Loucy (cell line): ENCODE results near the gene LRRC56.

ENCODE experiments used
- H2AFZ ChIP-seq: fragments of 200-600 bp; sonication (generic); 2 replicates; pipeline ENCODE4 v1.6.0; 2016; ENCODE audit warnings: antibody characterized with exemption, mild to moderate bottlenecking, low read length, moderate library complexity
- H3F3A ChIP-seq: fragments of 200-600 bp; 2 replicates; pipeline ENCODE4 v1.6.0; 2016; ENCODE audit warnings: antibody characterized with exemption, low read depth, mild to moderate bottlenecking
- H3K27me3 ChIP-seq: fragments of 200-600 bp; sonication (generic); 2 replicates; pipeline ENCODE4 v1.6.1; 2014; ENCODE audit warnings: low read length, mild to moderate bottlenecking; ENCODE audit not compliant: insufficient read depth, poor library complexity, severe bottlenecking
- H3K36me3 ChIP-seq: fragments of 200-600 bp; sonication (generic); 2 replicates; pipeline ENCODE4 v1.6.1; 2016; ENCODE audit warnings: low read length; ENCODE audit not compliant: insufficient read depth
- H3K4me1 ChIP-seq: fragments of 200-600 bp; sonication (generic); 2 replicates; pipeline ENCODE4 v1.5.1; 2014; ENCODE audit warnings: low read length, mild to moderate bottlenecking; ENCODE audit not compliant: insufficient read depth, poor library complexity, severe bottlenecking
- H3K4me2 ChIP-seq: fragments of 200-600 bp; sonication (generic); 2 replicates; pipeline ENCODE4 v1.6.0; 2014; ENCODE audit warnings: antibody characterized with exemption, low read length, low read depth, mild to moderate bottlenecking; ENCODE audit not compliant: poor library complexity, severe bottlenecking
- H3K4me3 ChIP-seq: fragments of 200-600 bp; sonication (generic); 2 replicates; pipeline ENCODE4 v1.5.1; 2014; ENCODE audit warnings: low read length, mild to moderate bottlenecking, mixed read lengths; ENCODE audit not compliant: poor library complexity, severe bottlenecking
- H3K79me2 ChIP-seq: fragments of 200-600 bp; sonication (generic); 2 replicates; pipeline ENCODE4 v1.6.1; 2014; ENCODE audit warnings: low read length; ENCODE audit not compliant: insufficient read depth
- H3K9ac ChIP-seq: fragments of 200-600 bp; sonication (generic); 2 replicates; pipeline ENCODE4 v1.6.0; 2014; ENCODE audit warnings: mild to moderate bottlenecking, low read depth, low read length, moderate library complexity; ENCODE audit not compliant: poor library complexity, severe bottlenecking
- H3K9me2 ChIP-seq: fragments of 200-600 bp; sonication (generic); replicated peaks from 2 replicates; pipeline ENCODE4 v1.6.1; 2016; ENCODE audit warnings: low read depth, low read length, mixed read lengths
- H3K9me3 ChIP-seq: fragments of 200-600 bp; sonication (generic); 2 replicates; pipeline ENCODE4 v1.6.1; 2014; ENCODE audit warnings: mild to moderate bottlenecking, antibody characterized with exemption, low read length, low read depth; ENCODE audit not compliant: insufficient read depth
- H4K20me1 ChIP-seq: fragments of 200-600 bp; sonication (generic); 2 replicates; pipeline ENCODE4 v1.6.0; 2014; ENCODE audit warnings: antibody characterized with exemption, low read length, mild to moderate bottlenecking; ENCODE audit not compliant: insufficient read depth, poor library complexity, severe bottlenecking
- CTCF ChIP-seq: fragments of 200-600 bp; sonication (generic); conservative IDR thresholded peaks from 2 replicates; pipeline ENCODE4 v1.5.1; 2014; ENCODE audit warnings: mild to moderate bottlenecking, antibody characterized with exemption, low read length
- EZH2phosphoT487 ChIP-seq: fragments of 200-600 bp; IDR thresholded peaks from 2 replicates; pipeline ENCODE4 v1.6.1; 2018; ENCODE audit warnings: antibody characterized with exemption, mild to moderate bottlenecking, moderate library complexity, borderline replicate concordance

The LRRC56 gene

GRCh38 chr11:537622-538430 lies 499 bp downstream of the LRRC56 start:
- no peak overlapping the region for H3K9ac ChIP-seq
- H3K4me1 ChIP-seq = peaks cover 17% of the 10 kb centered on the region
- peaks cover 15% of the 10 kb centered on the region for H4K20me1 ChIP-seq
- no peaks in the 10 kb centered on the region for H3K36me3 ChIP-seq
- H3F3A ChIP-seq = no peaks in the 10 kb centered on the region
- H3K4me2 ChIP-seq = no peak overlapping the region
- TF ChIP-seq CTCF (no peak), EZH2phosphoT487 (no peak)
- no peaks in the 10 kb centered on the region for H3K27me3 ChIP-seq
- H3K4me3 ChIP-seq = no peak overlapping the region
- peaks cover 17% of the 10 kb centered on the region for H3K79me2 ChIP-seq
- no peaks in the 10 kb centered on the region for H3K9me3 ChIP-seq
- H3K9me2 ChIP-seq = no peaks in the 10 kb centered on the region
- H2AFZ ChIP-seq = no peak overlapping the region

DNA sequence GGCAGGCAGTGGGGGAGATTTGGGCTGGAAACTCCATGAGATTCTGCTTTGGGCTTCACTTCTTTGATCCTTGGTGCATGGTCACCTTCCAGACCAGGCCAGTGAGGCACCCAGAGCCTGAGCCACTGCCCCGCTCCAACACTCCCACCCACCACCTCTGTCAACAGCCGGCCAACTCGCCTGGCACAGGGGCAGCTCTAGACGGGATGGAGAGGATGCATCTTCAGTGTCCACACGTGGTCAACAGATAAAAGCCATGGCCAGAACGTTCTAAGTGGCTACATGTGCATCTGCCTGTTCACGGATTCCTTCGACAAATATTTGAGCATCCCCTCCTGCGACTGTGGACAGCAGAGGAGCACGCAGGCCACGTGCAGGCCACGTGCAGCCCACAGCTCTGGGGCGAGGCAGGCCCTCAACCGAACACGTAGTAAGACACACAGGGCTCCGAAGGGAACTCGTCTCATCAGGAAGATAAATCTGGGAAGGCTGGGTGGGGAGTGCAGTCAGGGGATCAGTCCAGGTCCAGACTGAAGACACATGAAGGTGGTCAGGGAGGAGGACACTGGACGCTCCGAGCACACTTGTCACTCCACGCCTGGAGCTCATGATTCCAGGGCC lies 1.2 kb downstream of the LRRC56 start:
- Histone ChIP-seq H4K20me1 (peaks cover 13% of the 10 kb centered on the region), H3K9ac (no peak overlapping the region)
- no peak for TF ChIP-seq EZH2phosphoT487
- TF ChIP-seq CTCF = no peak

DNA sequence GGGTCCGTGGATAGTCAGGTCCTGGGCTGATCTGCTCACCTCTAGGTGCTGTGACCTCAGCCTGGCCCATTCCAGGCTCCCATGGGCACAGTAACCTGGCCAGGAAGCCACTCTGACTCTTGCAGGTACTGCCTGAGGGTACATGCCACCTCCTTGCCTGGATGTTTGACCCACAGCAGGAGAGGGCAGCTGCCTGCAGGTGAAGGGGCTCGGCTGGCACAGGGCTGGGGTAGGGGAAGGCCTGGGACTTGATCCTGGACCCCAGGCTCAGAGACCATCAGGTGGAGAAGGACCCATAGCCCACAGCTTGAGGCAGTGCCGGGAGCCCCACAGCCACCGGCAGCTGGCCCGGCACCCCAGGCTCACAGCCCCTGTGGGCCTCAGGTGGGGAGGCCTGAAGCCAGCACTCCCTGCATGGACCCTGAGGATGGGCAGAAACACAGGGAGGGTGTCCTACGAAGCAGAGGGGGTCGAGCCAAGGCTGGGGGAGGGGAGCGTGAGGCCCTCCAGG lies 2.7 kb downstream of the LRRC56 start:
- Histone ChIP-seq H3K36me3 (no peaks in the 10 kb centered on the region), H3K4me3 (no peak overlapping the region), H3K9ac (no peak overlapping the region), H3K4me2 (no peak overlapping the region), H3F3A (no peaks in the 10 kb centered on the region), H3K27me3 (no peaks in the 10 kb centered on the region), H3K9me3 (no peaks in the 10 kb centered on the region), H3K79me2 (no peaks in the 10 kb centered on the region), H3K4me1 (peaks cover 7% of the 10 kb centered on the region), H3K9me2 (no peaks in the 10 kb centered on the region), H4K20me1 (no peaks in the 10 kb centered on the region), H2AFZ (no peak overlapping the region)
- no peak for TF ChIP-seq CTCF
- TF ChIP-seq EZH2phosphoT487 = no peak

More for the DNA sequence above, 1.2 kb downstream of the LRRC56 start:
- Histone ChIP-seq H3K36me3 (no peaks in the 10 kb centered on the region), H3F3A (no peaks in the 10 kb centered on the region), H3K4me1 (peaks cover 16% of the 10 kb centered on the region), H3K79me2 (peaks cover 15% of the 10 kb centered on the region), H3K9me3 (no peaks in the 10 kb centered on the region), H3K27me3 (no peaks in the 10 kb centered on the region), H3K4me3 (no peak overlapping the region), H2AFZ (no peak overlapping the region), H3K9me2 (no peaks in the 10 kb centered on the region), H3K4me2 (no peak overlapping the region)
